HepG2 (cell line): ENCODE measurements around the gene SLC39A1. TPM values are rescaled to one million over a fixed set of nuclear protein-coding genes. Genes with fewer than 3 reads are reported as not detected.

Experiments used
- ATM ChIP-seq: fragments of 450-650 bp; IDR thresholded peaks from 2 replicates; pipeline ENCODE4 v1.7.1; 2017; ENCODE audit warnings: mild to moderate bottlenecking, borderline replicate concordance
- GTF2F1 ChIP-seq: fragments of 150-350 bp; IDR thresholded peaks from 2 replicates; pipeline ENCODE4 v1.6.1; 2014; ENCODE audit warnings: low read length
- RBFOX2 ChIP-seq: fragments of 200-400 bp; formaldehyde crosslinking; IDR thresholded peaks from 2 replicates; pipeline ENCODE4 v1.6.1; 2017; ENCODE audit warnings: low read depth, mild to moderate bottlenecking, low read length
- SMAD3 ChIP-seq: sonication (generic); formaldehyde crosslinking; IDR thresholded peaks from 2 replicates; pipeline ENCODE4 v1.4.0; 2020; ENCODE audit warnings: missing genetic modification reagents
- SNRNP70 ChIP-seq: fragments of 200-400 bp; formaldehyde crosslinking; IDR thresholded peaks from 2 replicates; pipeline ENCODE4 v1.6.1; 2017; ENCODE audit warnings: mild to moderate bottlenecking, low read depth, low read length, moderate library complexity
- ZFP1 ChIP-seq: IDR thresholded peaks from 2 replicates; pipeline ENCODE4 v1.6.1; 2016
- ZNF337 ChIP-seq: sonication (generic); formaldehyde crosslinking; IDR thresholded peaks from 2 replicates; pipeline ENCODE4 v1.5.1; 2020; ENCODE audit warnings: missing genetic modification reagents, low read depth, mild to moderate bottlenecking, borderline replicate concordance
- ZNF670 ChIP-seq: sonication (generic); formaldehyde crosslinking; IDR thresholded peaks from 2 replicates; pipeline ENCODE4 v1.8.0; 2022; ENCODE audit warnings: mild to moderate bottlenecking, missing genetic modification reagents, borderline replicate concordance
- ZNF782 ChIP-seq: sonication (generic); formaldehyde crosslinking; IDR thresholded peaks from 2 replicates; pipeline ENCODE4 v1.4.0; 2020; ENCODE audit warnings: missing genetic modification reagents, mild to moderate bottlenecking, borderline replicate concordance
- ZNF790 ChIP-seq: sonication (generic); formaldehyde crosslinking; IDR thresholded peaks from 2 replicates; pipeline ENCODE4 v1.8.0; 2022; ENCODE audit warnings: missing genetic modification reagents, mild to moderate bottlenecking, borderline replicate concordance
- polyA plus RNA-seq, 8 experiments: library from polyadenylated mRNA; depleted of rRNA in 3 of 8; stranded (reverse) in 7 of 8; unstranded in 1 of 8; fragments of >200 nt; fragmentation: Illumina TruSeq in 4 of 8; extraction: Trizol in 4 of 8; gene quantifications; 2 replicates each; pipeline versions ENCODE4 v1.2.1 to v1.2.3, GENCODE V29; 2011 to 2016; ENCODE audit warnings: low read depth in 4 of 8, missing spikeins in 1 of 8, mixed read lengths in 1 of 8; ENCODE audit not compliant: insufficient read depth in 1 of 8
- total RNA-seq, 5 experiments: library from RNA; depleted of rRNA; stranded (reverse); fragments of >200 nt; fragmentation: Illumina TruSeq; extraction: Trizol; gene quantifications; 2 replicates each; pipeline ENCODE4 v1.2.3, GENCODE V29; 2016; ENCODE audit warnings: low read depth in 1 of 5
- TF ChIP-seq, protein P1 (sequence below): sonication (generic); formaldehyde crosslinking; IDR thresholded peaks from 2 replicates; pipeline ENCODE4 v1.4.0; 2020; ENCODE audit warnings: missing genetic modification reagents, borderline replicate concordance
- TF ChIP-seq, protein P2 (sequence below): sonication (generic); formaldehyde crosslinking; IDR thresholded peaks from 2 replicates; pipeline ENCODE4 v1.4.0; 2020; ENCODE audit warnings: missing genetic modification reagents, borderline replicate concordance
- TF ChIP-seq, protein P3 (sequence below): sonication (generic); formaldehyde crosslinking; IDR thresholded peaks from 2 replicates; pipeline ENCODE4 v1.8.0; 2022; ENCODE audit warnings: missing genetic modification reagents, low read depth, mild to moderate bottlenecking, borderline replicate concordance
- TF ChIP-seq, protein P4 (sequence below): sonication (generic); formaldehyde crosslinking; IDR thresholded peaks from 2 replicates; pipeline ENCODE4 v1.8.1; 2023; ENCODE audit warnings: mild to moderate bottlenecking, missing genetic modification reagents
- TF ChIP-seq, protein P5 (sequence below): sonication (generic); formaldehyde crosslinking; IDR thresholded peaks from 2 replicates; pipeline ENCODE4 v1.4.0; 2020; ENCODE audit warnings: missing genetic modification reagents

SLC39A1 gene
- total and polyA plus RNA-seq, 2 of the 13 experiments (the other 11 are each of a cell fraction or from before 2014, with no cell fraction given) = 71.2 to 78.4 TPM

DNA sequence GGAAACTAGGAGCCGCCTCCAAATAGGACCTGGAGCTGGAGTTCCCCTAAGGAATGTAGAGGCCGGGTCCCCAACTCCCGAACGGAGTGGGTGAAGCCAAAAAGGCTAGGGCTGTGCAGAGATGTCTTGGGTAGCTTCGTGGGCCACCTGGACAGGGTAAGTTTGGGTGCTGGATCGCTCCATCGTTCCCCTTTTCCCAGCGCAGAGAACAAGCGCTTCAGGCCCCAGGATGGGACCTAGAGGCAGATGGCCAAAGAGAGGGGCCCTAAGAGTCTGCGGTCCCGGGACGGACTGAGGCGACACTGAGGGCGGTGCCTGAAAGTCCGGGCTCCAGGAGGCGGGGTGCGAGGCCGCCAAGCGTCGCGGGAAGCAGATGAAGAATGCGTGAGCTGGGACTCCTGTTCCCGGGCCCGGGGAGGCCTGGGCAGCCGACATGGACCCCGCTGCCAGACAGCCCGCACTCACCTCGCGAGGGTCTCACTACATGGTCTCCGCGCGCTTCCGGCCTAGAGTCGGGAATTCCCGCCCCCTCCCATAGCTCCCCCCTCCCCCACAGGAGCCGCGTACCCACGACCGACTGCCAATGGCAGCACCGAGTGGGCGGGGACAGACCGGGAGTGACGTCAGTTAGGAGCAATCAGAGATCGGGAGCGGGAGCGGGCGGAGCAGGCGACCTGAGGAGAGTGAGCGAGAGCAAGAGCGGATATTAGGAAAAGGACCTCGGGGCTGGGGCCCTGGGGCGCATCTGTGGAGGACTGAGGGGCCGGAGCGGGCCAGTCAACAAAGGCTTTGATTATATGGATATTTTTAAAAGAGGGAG is at the start of gene SLC39A1 (continued):
- TF ChIP-seq ZFP1 (CRISPR knock-in tag) = no peak
- no peak for TF ChIP-seq ATM
- no peak for TF ChIP-seq ZNF670 (CRISPR knock-in tag)
- TF ChIP-seq, protein P1, sequence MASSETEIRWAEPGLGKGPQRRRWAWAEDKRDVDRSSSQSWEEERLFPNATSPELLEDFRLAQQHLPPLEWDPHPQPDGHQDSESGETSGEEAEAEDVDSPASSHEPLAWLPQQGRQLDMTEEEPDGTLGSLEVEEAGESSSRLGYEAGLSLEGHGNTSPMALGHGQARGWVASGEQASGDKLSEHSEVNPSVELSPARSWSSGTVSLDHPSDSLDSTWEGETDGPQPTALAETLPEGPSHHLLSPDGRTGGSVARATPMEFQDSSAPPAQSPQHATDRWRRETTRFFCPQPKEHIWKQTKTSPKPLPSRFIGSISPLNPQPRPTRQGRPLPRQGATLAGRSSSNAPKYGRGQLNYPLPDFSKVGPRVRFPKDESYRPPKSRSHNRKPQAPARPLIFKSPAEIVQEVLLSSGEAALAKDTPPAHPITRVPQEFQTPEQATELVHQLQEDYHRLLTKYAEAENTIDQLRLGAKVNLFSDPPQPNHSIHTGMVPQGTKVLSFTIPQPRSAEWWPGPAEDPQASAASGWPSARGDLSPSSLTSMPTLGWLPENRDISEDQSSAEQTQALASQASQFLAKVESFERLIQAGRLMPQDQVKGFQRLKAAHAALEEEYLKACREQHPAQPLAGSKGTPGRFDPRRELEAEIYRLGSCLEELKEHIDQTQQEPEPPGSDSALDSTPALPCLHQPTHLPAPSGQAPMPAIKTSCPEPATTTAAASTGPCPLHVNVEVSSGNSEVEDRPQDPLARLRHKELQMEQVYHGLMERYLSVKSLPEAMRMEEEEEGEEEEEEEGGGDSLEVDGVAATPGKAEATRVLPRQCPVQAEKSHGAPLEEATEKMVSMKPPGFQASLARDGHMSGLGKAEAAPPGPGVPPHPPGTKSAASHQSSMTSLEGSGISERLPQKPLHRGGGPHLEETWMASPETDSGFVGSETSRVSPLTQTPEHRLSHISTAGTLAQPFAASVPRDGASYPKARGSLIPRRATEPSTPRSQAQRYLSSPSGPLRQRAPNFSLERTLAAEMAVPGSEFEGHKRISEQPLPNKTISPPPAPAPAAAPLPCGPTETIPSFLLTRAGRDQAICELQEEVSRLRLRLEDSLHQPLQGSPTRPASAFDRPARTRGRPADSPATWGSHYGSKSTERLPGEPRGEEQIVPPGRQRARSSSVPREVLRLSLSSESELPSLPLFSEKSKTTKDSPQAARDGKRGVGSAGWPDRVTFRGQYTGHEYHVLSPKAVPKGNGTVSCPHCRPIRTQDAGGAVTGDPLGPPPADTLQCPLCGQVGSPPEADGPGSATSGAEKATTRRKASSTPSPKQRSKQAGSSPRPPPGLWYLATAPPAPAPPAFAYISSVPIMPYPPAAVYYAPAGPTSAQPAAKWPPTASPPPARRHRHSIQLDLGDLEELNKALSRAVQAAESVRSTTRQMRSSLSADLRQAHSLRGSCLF = peak; percentile 64; the same call in 1 of the 2 replicates
- TF ChIP-seq SNRNP70 = no peak
- peak; percentile 30; the same call in 1 of the 2 replicates for TF ChIP-seq ZNF782 (CRISPR knock-in tag)
- 0 out of 2 replicates have a peak, but pooled peaks have one; percentile 31 for TF ChIP-seq ZNF790 (CRISPR knock-in tag)
- TF ChIP-seq, protein P2, sequence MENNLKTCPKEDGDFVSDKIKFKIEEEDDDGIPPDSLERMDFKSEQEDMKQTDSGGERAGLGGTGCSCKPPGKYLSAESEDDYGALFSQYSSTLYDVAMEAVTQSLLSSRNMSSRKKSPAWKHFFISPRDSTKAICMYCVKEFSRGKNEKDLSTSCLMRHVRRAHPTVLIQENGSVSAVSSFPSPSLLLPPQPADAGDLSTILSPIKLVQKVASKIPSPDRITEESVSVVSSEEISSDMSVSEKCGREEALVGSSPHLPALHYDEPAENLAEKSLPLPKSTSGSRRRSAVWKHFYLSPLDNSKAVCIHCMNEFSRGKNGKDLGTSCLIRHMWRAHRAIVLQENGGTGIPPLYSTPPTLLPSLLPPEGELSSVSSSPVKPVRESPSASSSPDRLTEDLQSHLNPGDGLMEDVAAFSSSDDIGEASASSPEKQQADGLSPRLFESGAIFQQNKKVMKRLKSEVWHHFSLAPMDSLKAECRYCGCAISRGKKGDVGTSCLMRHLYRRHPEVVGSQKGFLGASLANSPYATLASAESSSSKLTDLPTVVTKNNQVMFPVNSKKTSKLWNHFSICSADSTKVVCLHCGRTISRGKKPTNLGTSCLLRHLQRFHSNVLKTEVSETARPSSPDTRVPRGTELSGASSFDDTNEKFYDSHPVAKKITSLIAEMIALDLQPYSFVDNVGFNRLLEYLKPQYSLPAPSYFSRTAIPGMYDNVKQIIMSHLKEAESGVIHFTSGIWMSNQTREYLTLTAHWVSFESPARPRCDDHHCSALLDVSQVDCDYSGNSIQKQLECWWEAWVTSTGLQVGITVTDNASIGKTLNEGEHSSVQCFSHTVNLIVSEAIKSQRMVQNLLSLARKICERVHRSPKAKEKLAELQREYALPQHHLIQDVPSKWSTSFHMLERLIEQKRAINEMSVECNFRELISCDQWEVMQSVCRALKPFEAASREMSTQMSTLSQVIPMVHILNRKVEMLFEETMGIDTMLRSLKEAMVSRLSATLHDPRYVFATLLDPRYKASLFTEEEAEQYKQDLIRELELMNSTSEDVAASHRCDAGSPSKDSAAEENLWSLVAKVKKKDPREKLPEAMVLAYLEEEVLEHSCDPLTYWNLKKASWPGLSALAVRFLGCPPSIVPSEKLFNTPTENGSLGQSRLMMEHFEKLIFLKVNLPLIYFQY (CRISPR knock-in tag) = peak; percentile 25; the same call in 1 of the 2 replicates
- TF ChIP-seq, protein P3, sequence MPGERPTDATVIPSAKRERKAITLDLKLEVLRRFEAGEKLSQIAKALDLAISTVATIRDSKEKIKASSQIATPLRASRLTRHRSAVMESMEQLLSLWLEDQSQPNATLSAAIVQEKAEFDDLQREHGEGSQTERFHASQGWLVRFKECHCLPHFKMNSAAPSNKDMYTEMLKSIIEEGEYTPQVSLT (CRISPR knock-in tag) = no peak
- TF ChIP-seq SMAD3 (CRISPR knock-in tag) = peak; percentile 14; the same call in 1 of the 2 replicates
- TF ChIP-seq, protein P4, sequence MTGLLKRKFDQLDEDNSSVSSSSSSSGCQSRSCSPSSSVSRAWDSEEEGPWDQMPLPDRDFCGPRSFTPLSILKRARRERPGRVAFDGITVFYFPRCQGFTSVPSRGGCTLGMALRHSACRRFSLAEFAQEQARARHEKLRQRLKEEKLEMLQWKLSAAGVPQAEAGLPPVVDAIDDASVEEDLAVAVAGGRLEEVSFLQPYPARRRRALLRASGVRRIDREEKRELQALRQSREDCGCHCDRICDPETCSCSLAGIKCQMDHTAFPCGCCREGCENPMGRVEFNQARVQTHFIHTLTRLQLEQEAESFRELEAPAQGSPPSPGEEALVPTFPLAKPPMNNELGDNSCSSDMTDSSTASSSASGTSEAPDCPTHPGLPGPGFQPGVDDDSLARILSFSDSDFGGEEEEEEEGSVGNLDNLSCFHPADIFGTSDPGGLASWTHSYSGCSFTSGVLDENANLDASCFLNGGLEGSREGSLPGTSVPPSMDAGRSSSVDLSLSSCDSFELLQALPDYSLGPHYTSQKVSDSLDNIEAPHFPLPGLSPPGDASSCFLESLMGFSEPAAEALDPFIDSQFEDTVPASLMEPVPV (CRISPR knock-in tag) = no peak
- no peak for TF ChIP-seq ZNF337
- TF ChIP-seq, protein P5, sequence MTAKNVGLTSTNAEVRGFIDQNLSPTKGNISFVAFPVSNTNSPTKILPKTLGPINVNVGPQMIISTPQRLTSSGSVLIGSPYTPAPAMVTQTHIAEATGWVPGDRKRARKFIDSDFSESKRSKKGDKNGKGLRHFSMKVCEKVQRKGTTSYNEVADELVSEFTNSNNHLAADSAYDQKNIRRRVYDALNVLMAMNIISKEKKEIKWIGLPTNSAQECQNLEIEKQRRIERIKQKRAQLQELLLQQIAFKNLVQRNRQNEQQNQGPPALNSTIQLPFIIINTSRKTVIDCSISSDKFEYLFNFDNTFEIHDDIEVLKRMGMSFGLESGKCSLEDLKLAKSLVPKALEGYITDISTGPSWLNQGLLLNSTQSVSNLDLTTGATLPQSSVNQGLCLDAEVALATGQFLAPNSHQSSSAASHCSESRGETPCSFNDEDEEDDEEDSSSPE (CRISPR knock-in tag) = peak; percentile 46
- peak; percentile 86 for TF ChIP-seq RBFOX2
- TF ChIP-seq GTF2F1 = no peak
